ENCODE measurements around the gene GINS2. TPM values are rescaled to one million over a fixed set of nuclear protein-coding genes. Genes with fewer than 3 reads are reported as not detected.

GINS2 gene
- total RNA-seq, 1 donor from 2014 or later = 0.45 TPM

DNA sequence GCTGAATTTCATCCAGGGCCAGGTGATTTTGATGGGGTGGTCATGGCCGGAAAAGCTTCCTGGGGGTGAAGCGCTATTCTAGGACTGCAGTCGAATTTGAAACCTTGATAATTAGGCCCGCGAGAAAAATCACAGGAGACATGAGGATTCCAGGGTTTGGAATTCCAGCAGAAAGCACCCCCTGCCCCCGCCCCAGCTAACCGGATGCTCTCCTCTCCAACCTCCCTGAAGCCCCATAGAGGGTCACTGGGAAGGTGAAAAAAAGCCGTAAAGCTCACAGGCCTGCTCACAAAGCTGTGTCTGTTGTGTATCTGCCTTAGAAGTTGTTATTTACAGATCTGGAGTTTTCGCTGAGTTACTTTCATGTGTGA, 1.2 kb upstream of the GINS2 start:
- no peak for DNase-seq (ENCODE audit: low read depth)

DNA sequence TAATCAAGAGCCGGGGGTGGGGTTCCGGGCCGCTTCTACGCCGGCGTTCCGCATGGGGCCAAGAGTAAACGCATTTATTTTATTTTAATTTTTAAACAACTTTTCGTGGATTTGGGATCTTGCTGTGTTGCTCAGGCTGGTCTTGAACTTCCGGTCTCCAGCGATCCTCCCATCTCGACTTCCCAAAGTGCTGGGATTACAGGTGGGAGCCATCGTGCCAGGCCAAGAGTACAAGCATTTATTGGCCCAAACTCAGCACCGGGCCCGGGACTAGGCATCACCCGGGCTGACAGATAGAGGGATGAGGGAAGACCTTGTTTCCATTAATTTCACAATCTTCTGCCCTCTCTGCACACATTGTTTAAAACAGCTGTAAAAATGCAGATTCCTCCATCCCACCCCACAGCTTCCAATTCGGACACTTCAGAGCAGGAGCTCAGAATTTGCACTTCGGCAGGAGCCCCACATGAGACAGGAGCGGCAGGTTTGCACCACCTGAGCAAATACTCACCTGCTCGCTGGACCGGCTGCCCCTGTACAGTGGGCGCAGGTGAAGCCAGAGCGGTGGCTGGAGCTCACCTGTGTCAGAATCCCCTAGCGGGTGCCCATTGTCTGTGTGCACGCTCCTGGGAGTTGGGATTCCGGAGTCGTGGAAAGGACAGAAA, 663 bp upstream of the GINS2 start:
- DNase-seq (ENCODE audit: low read depth) = no peak

DNA sequence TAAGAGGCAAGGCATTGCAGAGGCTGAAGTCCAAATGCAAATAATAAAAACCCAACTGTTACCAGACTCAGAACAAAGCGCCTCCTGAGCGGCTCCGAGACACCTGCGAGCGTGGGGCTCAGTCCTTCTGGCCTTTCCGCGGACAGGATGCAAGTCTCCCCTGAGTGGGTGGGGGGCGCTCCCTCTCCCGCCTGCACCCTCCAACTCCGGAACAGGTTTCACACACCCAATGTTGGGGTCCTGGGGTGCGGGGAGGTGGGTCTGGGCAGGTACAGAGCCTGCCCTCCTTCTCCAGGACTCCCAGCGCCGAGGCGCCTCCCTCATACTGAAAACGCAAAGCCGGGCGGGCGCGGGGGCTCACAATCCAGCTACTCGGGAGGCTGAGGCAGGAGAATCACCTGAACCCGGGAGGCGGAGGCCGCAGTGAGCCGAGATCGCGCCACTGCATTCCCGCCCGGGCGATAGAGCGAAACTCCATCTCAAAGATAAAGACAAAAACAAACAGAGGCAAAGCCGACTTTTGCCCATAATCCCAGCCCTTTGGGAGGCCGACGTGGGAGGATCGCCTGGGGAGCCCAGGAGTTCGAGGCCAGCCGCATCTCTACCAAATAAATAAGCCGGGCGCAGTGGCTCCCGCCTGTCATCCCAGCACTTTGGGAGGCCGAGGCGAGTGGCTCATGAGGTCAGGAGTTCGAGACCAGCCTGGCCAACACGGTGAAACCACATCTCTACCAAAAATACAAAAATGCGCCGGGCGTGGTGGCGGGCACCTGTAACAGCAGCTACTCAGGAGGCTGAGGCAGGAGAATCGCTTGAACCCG, 893 bp downstream of the GINS2 start:
- no peak for DNase-seq (ENCODE audit: low read depth)

DNA sequence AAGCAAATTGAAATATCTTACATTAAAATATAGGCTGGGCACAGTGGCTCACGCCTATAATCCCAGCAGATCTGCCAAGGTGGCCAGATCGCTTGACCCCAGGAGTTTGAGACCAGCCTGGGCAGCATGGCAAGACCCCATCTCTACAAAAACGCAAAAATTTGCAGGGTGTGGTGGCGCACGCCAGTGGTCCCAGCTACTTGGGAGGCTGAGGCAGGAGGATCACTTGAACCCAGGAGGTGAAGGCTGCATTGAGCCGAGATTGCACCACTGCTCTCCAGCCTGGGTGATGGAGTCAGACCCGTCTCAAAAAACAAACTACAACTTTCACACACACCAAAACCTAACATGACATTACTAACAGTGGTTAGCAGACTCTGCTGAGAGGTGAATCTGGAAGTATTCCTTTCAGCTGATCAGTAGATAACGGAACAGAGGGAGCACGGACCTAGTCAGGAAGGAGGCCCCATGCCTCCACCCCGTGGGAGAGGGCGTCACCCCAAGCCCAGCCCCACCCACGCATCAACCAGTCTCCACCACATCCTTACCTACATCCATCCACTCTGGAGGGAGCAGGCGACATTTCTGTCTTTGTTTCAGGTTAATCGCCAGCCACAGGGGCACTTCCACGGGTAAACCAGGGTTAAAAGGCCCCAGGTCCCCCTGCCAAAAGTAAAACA, 1.7 kb downstream of the GINS2 start:
- DNase-seq (ENCODE audit: low read depth) = no peak

DNA sequence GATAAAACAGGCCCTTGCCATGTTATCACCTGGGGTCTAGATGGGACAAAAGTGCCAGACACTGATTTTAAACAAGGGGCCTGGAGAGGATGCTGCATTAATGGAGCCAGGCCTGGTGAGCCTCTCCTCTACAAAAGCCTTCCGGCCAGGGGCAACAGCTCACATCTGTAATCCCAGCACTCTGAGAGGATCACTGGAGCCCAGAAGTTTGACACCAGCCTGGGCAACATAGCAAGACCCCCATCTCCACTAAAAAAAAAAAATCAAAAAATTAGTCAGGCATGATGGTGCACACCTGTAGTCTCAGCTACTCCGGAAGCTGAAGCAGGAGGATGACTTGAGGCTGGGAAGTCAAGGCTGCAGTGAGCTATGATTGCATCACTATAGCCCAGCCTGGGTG, 3.5 kb downstream of the GINS2 start:
- DNase-seq (ENCODE audit: low read depth) = no peak

DNA sequence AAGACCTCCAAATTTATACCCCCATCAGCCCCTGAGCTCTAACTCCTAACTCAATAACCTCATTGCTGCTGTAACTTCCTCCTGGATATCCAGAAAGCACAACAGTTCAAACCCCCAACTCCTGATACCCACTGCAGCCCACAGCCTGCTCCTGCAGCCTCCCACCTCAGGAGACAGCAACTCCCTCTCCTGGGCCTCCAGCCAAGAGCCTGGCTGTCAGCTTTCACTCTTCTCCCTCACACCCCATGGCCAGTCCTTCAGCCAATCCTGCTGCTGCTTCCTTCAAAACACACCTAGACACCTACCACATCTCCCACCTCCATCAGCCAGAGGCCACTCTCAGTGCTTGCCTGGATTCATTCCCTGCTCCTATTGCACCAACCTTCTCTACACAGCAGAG, 5.4 kb downstream of the GINS2 start:
- DNase-seq (ENCODE audit: low read depth) = no peak

DNA sequence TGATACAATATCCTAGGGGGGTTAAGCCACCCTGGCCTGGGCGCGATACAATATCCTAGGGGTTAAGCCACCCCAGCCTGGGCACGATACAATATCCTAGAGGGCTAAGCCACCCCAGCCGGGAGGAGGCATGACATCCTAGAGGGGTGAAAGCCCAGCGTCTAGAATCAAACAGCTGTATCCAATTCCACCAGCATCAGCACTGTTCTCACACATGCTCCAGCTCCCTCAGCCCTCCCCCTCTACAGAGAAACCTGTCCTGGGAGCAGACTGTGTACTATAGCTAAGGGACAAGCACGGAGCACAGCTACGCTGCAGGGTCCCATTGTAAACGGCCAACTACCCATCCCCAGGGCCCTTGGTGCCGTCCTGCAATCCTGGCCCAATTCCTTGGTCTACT, 6.2 kb downstream of the GINS2 start:
- DNase-seq (ENCODE audit: low read depth) = no peak

DNA sequence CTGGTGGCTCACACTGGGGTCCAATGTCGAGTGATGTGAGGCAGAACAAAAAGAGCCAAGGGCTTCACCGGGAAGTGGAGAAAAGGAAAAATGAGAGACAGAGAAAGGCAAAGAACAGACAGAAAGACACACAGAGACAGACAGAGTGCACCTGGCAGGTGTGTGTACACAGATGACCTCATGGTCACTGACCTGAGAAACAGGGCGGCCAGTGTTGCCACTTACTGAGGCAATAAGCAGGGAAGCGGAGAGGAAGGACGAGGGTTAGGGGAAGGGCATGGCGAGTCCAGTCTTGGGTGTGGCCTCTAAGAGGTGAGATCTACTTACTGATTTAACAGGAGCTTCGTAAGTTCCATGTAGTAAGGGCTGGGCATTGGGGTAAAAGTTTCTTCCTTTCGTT, 7.5 kb downstream of the GINS2 start:
- DNase-seq (ENCODE audit: low read depth) = peak; percentile 13

DNA sequence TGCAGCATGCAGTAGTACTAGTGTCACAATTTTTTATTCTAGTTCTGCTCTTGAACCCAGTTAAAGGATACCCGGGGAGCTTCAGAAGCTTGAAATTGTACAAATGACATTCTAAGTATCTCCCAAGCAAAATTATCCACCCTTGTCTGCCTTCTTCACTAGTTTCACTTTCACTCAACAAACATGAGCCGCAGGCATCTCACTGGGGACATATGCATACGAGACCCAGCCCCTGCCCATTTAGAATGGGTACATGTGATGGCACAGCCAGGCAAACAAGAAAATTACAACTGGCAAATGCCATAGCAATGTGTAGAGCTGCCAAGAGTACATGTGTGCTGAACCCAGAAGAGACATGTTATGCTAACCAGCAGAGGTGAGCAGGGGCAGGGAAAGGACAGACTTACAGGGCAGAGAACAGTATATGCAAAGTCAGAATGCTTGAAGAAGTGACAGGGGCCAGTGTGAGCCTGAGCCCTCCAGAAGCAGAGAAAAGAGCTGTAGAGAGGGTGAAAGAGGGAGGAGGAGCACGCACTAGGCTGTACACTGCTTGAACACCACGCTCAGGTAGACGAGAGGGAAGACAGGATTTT, 8.3 kb downstream of the GINS2 start:
- no peak for DNase-seq (ENCODE audit: low read depth)

DNA sequence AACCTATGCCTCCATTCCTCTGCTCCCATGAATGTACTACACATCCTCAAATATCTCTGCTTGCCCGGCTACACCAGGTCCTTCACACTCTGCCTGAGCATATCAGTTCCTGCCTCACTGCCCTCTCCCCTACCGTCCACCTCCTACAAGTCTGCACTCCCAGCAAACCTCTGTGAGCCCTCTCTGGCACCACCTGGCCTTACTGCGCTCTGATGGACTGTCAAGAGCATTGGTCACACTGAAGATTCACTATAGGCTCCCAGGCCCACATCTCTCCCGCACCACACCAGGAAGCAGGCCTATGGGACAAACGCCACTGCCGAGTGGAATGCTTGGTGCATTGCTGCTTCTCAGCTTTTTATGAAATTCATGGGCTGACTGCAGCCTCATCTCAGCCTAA, 8.9 kb downstream of the GINS2 start:
- no peak for DNase-seq (ENCODE audit: low read depth)

DNA sequence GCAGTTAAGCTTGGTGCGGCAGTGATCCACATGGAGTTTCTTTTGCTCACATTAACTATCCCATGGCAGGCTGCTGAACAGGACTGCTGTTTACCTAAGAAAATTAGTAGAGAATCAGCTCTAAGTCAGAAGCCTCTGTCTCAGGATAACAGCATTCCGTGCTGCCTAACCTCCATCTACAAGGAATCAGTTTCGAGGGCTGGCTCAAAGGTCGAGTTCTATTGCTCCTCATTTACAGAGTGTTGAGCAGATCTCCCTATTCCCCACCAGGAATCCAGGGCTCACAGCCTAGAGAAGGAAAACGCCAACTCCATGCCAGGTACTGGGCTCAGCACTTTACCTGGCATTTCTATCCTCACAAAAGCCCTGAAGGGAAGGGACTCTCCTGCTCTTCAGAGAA, 9.9 kb downstream of the GINS2 start:
- DNase-seq (ENCODE audit: low read depth) = no peak

DNA sequence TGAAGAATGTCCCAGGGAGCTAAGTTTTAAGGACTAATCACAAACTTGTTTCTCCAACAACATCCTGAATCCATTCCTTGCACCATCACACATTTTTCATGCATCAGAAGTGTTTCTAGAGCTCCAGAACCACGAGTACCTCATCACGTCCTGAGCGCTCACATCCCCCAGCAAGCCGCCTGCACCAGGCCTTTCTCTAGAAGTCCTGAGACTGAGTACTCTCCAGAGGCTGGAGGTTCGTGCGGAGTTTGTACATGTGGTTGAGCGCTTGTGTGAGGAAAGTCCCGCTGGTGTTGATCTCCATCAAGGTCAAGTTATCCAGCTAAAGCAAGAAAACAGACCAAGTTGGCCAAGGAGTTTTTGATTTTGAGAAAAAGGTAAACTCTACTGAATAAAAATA, 10.7 kb downstream of the GINS2 start:
- DNase-seq (ENCODE audit: low read depth) = no peak

DNA sequence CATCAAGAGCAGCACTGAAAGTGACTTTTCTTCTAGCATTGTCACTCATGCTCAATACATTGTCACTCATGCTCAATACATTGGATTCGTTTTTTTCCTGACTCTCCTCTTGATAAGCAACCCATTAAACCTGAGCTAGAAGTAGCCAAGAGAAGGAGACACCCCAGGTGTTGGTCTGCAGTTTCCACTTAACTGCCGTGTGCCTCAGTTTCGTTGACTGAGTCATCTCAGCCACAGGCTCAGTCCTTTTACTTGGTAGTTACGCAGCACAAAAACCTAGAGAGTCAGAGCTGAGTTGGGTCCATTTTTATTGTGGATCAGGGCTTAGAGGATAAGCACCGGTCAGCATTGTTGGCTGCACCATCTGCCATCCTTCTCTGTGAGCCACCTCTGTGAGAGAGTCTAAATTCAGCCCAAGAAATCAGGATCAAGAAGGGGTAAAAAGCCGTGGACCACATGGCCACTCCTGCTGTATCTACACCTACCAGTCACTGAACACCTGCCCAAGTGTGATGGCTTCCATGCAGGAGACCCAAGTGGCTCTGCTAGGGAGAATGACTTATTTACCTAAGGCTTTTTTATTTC, 11.3 kb downstream of the GINS2 start:
- DNase-seq (ENCODE audit: low read depth) = no peak

DNA sequence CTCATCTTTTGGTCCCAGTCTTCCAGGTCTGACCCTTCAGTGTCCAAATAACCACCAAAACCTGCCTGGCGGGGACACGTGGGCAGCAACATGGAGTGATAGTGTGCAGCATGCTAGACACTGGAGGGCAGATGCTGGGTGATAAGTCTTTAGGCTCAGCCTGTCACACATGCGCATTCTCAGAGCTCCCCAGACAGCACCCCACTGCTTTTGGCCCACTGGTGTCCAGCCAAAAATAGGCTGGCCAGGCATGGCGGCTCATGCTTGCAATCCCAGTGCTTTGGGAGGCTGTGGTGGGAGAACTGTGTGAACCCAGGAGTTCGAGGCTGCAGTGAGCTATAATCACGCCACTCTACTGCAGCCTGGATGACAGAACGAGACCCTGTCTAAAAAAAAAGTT, 12.3 kb downstream of the GINS2 start:
- no peak for DNase-seq (ENCODE audit: low read depth)

DNA sequence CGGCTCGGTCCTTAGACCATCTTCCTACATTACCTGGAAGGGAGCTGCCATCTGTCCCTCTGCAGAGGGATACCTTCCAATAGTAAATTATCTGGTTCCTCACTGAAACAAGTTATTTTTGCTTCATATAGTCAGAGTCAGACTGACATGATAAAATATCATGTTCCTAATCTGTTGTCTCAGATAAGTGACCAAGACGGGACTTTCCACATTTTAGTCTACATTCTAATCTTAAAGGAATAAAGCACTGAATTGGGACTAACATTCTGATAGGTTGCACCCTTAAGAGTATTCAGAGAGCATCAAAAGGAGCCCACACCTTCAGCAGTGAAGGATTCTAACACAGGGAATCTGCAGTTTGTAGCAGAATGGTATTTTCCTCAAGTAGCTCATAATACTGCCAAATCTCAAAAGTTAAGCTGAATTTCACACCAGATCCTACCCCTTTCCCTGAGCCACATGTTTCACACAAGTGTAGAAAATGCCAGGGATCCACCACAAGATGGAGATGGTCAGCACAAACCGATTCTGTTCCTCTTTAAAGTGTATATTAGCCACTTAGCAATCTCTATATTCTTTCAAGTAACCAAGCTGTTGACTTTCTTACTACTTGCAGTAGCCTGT, 13.4 kb downstream of the GINS2 start:
- peak; percentile 44 for DNase-seq (ENCODE audit: low read depth)

DNA sequence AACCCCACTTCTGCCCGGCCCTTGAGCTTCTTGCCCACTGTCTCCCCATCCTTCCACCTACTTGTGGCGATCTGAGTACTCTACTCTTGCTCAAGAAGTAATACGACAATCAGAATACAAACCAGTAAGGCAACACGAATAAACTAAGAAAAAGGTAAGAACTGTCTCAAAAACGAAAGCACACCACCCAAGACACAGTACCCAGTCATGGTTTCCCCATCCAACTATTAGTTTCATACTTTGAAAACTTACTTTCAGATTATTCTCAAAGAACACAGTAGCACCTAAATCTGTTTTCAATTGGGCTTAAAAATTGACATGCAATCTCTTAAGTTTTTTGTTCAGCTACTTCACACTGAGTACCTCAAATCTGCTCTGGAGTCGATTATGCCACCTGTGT, 13.9 kb downstream of the GINS2 start:
- no peak for DNase-seq (ENCODE audit: low read depth)

DNA sequence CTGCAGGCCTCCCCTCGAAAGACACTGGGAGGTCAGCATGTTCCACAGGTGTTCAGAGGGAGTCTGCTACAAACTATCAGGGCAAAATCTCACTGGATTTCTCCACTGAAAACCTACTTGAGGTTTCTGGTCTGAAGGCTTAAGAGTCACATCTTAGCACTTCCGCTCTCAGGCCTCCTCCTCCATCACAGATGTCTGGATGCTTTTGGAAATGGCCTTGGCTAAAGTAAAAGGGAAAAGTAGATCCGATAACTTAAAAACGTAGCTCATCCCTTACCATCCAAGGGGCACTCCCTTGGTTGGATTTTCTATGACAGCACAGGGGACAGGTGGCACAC, 14.4 kb downstream of the GINS2 start:
- DNase-seq (ENCODE audit: low read depth) = no peak

DNA sequence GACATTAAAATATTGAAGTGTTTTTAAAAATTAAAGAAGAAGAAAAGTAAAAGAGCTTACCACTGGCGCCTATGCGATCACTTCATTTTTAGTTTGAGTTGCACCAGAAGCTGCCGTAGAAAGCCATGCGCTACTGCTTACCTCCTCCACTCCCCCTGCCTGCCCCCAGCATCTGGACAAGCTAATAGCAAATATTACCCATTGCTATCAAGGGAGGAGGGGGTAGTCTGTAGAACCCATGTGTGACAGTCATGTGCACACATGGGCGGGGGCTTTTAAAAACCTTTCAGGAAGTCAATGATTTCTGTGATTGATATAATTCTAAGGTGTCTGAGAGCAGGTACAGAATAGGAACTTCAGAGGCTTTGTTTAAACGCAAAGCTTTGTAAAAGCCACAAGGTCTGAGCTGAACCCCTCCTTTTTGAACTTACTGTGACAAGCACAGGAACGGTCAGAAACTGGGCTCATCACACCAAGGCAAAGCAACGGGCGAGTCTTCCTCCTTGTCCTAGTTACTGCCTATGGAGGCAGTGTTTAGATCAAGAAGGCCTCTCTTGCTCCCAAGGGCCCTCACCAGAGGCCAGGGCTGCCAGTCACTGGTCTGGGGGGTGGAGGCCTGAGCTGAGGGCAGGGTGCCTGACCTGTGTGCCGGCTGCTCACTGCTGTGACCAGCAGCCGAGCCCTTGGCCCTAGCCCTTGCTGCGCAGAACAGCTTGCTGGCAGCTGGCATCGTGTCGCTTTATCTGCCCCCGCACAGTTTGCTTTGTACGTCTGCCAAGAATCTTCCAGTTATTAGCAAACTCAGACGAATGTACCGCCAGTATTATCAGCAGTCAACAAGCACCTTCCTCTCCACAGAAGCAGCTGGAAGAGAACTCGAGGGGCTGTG, 15.0 kb downstream of the GINS2 start:
- DNase-seq (ENCODE audit: low read depth) = peak; percentile 15

DNA sequence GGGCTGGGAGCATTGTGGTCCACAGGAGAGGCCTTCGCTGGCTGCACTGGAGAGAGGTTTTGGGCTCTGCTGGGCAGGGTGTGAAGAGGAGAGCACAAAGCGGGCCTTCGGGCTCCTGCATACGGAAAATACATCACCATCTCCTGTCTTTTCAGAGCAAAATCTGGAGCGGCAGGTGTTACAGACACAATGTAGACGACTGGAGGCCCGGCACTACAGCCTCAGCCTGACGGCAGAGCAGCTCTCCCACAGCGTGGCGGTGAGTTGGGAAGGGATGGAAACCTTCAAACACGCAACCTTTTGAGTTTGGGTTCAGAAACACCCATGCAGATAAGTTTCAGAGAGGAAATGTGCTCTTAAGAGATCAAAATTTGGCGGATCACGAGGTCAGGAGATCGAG, 17.9 kb downstream of the GINS2 start:
- no peak for DNase-seq (ENCODE audit: low read depth)

DNA sequence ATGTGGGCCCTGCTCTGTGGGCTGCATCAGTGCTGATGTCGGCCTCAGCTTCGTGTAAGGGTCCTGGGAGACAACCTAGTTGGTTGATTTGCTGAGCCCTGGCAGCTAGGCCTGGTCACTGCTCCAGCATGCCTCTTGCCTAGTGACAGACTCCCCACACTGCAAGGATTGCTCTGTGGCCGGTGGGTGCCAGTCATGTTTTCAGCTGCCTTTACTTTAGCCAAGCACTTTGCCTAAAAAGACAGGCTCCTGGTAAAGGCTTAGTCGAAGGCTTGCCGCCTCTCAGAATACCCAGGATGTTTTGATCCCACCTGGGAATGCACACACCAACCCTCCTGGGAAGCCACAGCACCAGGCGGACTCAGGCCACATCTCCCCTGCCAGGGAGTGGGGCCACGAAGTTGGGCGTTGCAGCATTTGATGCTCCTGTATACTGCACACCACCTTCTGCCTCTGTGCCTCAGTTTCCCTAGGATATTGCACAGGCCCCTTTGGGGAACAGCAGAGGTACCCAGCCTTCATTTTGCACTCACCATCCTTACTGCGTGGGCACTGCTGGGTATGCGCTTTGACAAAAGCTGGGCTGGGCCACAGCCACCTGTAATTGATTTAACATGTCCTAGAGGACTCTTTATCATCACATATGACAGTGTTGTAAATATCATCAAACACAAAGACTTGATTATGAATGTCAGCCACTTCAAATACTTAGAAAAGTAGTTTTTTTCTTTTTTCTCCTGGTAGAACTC, 19.9 kb downstream of the GINS2 start:
- DNase-seq (ENCODE audit: low read depth) = no peak
